GM21367 (cell line): ENCODE results near the gene DNAJC1.
A peak's percentile ranks its signal among the peaks of the same experiment; 100 is the strongest.

Source experiments
- ATAC-seq: cut with Tn5 transposase; IDR thresholded peaks from one replicate; pipeline ENCODE4 v1.9.1; 2021; ENCODE audit not compliant: unreplicated experiment

Gene DNAJC1

GRCh38 chr10:21962358-21962757 is 41.2 kb downstream of the DNAJC1 start:
- no peak for ATAC-seq

DNA sequence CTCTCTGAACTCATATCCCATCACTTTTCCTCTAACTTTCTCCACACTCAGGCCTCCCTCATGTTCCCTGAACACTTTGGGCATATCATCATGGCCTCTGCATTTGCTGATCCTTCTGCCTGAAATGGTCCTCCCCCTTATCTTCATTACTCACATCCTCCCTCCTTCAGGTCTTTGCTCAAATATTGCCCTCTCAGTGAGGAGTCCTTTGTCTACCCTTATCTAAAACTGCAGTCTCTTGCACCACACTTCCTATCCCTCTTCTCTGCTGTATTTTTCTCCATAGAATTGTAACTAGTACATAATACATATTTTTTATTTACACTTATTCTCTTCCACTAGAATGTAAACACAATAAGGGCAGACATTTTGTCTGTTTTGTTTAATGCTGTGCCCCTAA is 41.7 kb downstream of the DNAJC1 start:
- no peak for ATAC-seq

- ATAC-seq = no peak
Measured at GRCh38 chr10:21959998-21960397, 43.5 kb downstream of the DNAJC1 start.

DNA sequence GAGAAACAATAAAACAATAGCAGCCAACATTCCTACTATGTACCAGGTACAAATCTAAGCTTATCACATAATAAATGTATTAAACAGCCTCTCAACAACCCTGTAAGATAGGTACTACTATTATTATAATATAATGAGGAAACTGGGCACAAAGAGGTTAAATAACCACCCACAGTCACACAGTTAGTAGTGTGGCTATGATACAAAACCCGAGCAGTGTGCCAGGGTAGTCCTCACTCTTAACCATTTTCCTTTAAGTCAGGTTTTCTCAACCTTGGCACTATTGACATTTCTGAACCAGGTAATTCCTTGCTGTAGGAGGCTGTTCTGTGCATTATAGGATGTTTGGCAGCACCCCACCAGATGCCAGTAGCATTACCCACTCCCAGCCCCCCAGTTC is 48.8 kb downstream of the DNAJC1 start:
- no peak for ATAC-seq

DNA sequence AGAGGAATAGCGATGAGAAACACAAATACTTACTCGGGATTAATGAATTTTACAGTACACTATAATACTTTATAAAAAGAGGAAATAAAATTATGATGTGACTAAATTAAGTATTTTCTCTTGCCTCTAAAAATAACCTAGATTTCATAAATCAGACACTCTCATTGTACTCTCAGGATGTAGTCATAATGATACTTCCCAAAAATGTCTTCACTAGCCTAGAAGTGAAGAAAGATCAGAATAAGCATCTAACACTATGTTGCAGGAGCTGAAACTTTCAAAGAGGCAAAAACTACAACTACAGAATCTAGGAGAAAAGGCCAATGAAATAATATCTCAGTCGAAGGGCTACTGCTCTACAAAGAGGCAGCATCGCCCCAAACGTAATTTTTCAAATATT is 49.4 kb downstream of the DNAJC1 start:
- peak; percentile 78 for ATAC-seq

- no peak for ATAC-seq
Measured at GRCh38 chr10:21953585-21954057, 49.9 kb downstream of the DNAJC1 start.

GRCh38 chr10:21950566-21950965 is 53.0 kb downstream of the DNAJC1 start:
- ATAC-seq = no peak

DNA sequence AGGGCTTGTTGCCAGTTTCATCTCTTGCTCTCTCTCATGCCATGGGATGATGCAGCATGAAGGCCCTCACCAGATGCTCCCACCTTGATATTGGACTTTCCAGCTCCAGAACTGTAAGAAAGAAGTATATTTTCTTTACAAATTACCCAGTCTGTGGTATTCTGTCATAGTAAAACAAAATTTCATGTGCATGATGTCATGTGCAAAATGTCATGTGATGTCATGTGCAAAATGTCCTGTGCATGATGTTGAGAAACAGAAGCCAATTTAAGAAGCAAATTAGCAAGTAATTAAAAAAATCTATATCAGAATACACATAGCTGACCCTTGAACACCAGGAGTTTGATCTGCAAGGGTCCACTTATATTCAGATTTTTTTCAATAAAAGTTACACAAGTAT is 56.6 kb downstream of the DNAJC1 start:
- no peak for ATAC-seq

DNA sequence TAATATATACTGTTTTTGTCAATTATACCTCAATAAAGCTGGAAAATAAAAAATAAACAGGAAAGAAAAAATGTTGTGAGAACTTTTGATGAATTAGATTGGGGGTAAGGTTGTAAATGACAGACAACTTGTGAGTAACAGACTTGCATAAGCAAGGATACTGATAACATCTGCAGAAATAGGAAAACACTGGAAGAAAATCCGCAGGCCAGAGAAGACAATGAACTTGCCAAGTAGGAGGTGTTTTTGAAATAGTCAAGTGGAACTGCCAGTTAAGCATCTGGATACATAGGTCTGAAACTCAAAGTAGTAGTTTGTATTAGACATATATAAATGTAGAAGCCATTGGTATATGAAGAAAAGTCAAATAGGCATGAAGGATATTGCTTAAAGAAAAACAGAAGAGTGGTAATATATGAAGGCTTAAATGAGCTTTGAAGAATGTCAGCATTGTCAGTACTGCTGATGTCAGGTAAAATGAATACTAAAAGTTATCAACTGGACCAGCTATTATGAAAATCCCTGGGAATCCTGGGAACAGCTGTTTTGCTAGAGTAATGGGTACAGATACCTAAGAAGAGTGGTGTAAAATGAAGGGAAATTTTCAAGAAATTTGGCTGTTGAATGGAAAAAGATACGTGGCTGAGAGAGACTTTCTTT is 58.7 kb downstream of the DNAJC1 start:
- ATAC-seq = no peak

DNA sequence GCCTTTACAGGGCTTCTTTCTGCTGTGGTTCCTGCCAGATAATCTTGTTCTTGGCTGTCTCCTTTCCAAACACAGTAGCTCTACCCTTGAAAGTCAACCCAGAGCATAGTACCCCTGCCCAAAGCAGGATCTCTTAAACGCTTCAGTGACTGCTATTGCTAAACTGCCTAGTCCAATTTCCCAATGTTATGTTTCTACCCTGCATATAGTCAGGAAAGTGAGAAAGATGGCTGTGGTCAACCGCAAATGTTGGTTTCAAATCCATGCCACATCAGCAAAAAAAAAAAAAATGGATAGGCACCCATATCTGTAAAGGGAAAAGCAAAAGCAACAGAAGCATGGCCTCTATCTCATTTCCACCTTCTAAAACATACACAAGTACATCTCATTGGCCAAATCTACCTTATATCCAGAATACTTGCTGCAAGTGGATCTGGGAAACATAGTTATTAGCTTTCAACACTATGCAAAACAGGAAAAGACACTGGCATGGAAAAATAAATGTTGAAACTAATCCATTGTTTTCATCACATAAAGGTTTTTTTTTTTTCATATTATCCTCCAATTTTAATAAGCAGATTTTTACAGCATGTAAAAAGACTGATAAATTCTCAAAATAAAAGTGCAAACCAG is 59.8 kb downstream of the DNAJC1 start:
- ATAC-seq = no peak

DNA sequence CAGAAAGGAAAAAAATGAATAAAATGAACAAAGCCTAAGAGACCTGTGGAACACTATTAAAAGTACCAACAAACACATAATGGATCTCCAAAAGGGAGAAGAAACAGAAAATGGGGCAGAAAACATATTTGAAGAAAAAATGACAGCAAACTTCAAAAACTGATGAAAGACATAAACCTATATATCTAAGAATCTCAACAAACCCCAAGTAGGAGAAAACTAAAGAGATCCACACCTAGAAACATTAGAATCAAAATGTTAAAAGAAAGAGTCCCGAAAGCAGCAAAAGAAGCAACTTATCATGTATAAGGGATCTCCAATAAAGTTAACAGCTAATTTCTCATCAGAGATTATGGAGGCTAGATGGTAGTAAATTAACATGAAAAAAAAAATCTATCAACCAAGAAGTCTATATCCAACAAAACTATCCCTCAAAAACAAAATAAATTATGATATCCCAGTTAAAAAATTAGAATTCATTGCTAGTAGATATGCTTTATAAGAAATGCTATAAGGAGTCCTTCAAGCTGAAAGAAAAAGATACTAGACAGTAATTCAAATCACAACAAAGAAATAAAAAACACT is 68.0 kb downstream of the DNAJC1 start:
- no peak for ATAC-seq

DNA sequence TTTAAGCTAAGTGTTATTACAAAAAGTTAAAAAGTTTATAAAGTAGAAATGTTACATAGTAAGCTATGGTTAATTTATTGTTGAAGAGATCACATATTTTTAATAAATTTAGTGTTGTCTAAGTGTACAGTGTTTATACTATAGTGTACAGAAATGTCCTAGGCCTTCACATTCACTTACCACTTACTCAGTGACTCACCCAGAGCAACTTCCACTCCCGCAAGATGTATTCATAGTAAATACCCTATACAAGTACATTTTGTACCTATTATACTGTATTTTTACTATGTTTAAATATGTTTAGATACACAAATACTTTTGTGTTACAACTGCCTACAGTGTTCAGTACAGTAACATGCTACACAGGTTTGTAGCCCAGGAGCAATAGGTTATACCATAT is 69.2 kb downstream of the DNAJC1 start:
- ATAC-seq = no peak

- ATAC-seq = no peak
Measured at GRCh38 chr10:21929070-21929469, 74.5 kb downstream of the DNAJC1 start.

GRCh38 chr10:21927631-21928353 is 75.7 kb downstream of the DNAJC1 start:
- no peak for ATAC-seq

DNA sequence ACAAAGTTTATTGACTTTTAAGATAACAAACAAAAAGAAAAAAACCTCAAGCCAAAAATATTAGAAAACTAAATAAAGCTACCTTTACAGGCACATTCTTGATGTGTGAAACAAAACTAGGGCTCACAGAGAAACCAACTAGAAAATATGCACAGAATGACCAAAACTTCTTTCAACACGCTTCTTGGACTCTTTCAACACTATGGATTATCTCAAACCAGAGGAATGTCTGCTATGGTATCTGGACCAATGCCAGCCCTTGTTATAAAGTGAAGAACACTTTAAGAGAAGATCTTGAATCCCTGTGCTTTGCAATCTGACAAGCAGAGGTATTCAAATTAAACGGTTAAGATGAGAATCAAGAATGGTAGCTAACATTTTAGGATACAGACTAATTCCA is 76.6 kb downstream of the DNAJC1 start:
- ATAC-seq = no peak

GRCh38 chr10:21926358-21926925 is 77.1 kb downstream of the DNAJC1 start:
- no peak for ATAC-seq

- no peak for ATAC-seq
Measured at GRCh38 chr10:21925851-21926250, 77.7 kb downstream of the DNAJC1 start.

DNA sequence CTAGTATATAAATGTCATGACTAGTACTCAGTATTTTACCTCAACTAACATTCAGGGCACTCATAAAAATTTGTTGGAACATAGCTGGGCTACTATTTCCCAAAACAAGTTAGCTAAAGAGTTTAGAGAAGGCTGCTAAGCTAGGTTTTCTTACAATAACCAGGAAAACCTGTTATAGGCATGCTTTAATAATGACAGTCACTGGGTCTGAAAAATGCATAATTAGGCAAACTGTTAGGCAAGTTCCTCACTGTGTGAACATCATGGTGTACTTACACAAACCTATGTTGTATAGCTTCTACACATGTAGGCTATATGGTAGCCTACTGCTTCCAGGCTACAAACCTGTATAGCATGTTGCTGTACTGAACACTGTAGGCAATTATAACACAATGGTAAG is 79.0 kb downstream of the DNAJC1 start:
- no peak for ATAC-seq

GRCh38 chr10:21920633-21921032 is 82.9 kb downstream of the DNAJC1 start:
- no peak for ATAC-seq

- ATAC-seq = no peak
Measured at GRCh38 chr10:21919906-21920305, 83.6 kb downstream of the DNAJC1 start.

DNA sequence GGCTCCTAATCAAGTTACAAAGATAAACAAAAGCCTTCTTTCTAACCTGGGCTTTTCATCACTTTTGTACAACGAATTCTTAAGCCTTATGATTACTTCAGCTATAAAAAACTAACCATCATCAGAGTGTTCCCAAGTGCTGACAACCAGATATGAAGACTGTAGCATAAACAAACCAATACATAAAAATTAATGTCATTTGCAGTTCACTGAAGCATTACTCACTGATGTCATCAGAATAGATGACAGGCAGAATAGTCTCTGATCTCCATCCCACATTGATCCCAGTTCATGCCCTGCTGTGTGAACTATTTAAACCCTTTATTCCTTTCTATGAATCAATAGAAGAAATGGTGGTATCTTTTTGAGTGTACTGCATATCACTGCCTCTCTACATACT is 84.4 kb downstream of the DNAJC1 start:
- ATAC-seq = no peak

GRCh38 chr10:21912625-21913024 is 90.9 kb downstream of the DNAJC1 start:
- no peak for ATAC-seq
